Prostate gland (tissue), 2 donors: ENCODE measurements around the gene SNED1.
"Not testable (repeated sequence)": the region's sequence is repeated elsewhere in the genome, so short reads cannot be mapped to it uniquely, and the experiment has no call there.

Source experiments
- CTCF ChIP-seq, 4 experiments: fragments of 200-600 bp in 2 of 4; fragments of 450-650 bp in 2 of 4; sonication (generic) in 2 of 4; IDR thresholded peaks; 1 replicate in 3 of 4; 2 replicates in 1 of 4; pipeline ENCODE4 v1.5.1; 2016 to 2019; ENCODE audit warnings: antibody characterized with exemption in 4 of 4, mild to moderate bottlenecking in 2 of 4, moderate library complexity in 2 of 4
- POLR2AphosphoS5 ChIP-seq: sonication (generic); formaldehyde crosslinking; IDR thresholded peaks from one replicate; pipeline ENCODE4 v1.6.1; 2017; ENCODE audit warnings: antibody characterized with exemption

- TF ChIP-seq POLR2AphosphoS5: peak; percentile 82
- TF ChIP-seq CTCF (IDR thresholded peaks at IDR 0.05): not testable (repeated sequence)
Observed at GRCh38 chr2:241093133-241093781, 94.8 kb downstream of the SNED1 start.
